Panc1 (cell line): ENCODE measurements around the gene CARF.
"Not testable (repeated sequence)": the region's sequence is repeated elsewhere in the genome, so short reads cannot be mapped to it uniquely, and the experiment has no call there.

ENCODE experiments used
- CTCF ChIP-seq: fragments of 450-650 bp; IDR thresholded peaks from 2 replicates; pipeline ENCODE4 v1.5.1; 2017; ENCODE audit warnings: mild to moderate bottlenecking
- POLR2AphosphoS5 ChIP-seq: IDR thresholded peaks from 2 replicates; pipeline ENCODE4 v1.6.1; 2012; ENCODE audit warnings: mild to moderate bottlenecking, low read depth, low read length, moderate library complexity

- not testable (repeated sequence) for TF ChIP-seq CTCF, POLR2AphosphoS5
Measured at GRCh38 chr2:202969404-202969803, 57.3 kb downstream of the CARF start.
